ENCODE data around the gene TCF12. TPM values are rescaled to one million over a fixed set of nuclear protein-coding genes. Genes with fewer than 3 reads are reported as not detected.
A peak's percentile ranks its signal among the peaks of the same experiment; 100 is the strongest.
"Not testable (repeated sequence)": the region's sequence is repeated elsewhere in the genome, so short reads cannot be mapped to it uniquely, and the experiment has no call there.

The TCF12 gene
- total RNA-seq, 1 experiment from 2014 or later, result 76.7 TPM

DNA sequence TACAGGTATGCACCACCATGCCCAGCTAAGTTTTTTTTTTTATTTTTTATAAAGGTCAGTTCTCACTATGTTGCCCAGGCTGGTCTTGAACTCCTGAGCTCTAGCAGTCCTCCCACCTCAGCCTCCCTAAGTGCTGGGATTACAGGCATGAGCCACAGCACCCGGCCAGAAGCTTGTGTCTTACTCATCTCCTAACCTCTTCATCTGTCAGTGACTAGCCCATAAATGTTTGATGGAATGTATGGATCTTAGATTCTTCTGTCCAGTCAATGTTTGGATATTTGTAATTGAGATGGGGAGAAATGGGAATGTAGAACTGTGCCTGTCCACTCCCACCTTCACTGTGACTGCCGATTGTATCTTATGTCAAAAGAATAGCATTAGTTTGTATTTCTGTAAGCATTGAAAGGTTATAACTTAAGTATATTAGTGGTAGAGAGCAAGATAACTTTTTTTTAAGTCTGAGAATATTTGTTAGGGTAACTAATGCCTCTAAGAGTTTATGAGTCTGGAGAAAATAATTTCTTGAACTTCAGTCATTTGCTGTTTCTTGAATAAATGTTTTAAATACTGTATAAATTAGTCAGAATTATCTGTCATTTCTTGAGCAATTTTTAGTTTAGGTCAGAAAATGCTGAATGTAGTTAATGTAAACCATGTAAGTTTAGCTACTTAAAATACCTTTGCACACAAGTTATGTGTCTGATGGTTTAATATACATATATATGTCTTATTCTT is 242.5 kb downstream of the TCF12 start:
- Histone ChIP-seq H3K9ac (ENCODE audit: extremely low read depth, insufficient read length, low read length) (no peak overlapping the region), H3K27me3 (ENCODE audit: insufficient read depth, low read length) (no peaks in the 10 kb centered on the region), H3T11ph (ENCODE audit: low read length) (no peak overlapping the region), H3K14ac (ENCODE audit: insufficient read depth, low read length) (no peak overlapping the region), H2AFZ (ENCODE audit: low read length) (no peak overlapping the region), H3K9me3 (ENCODE audit: control insufficient read depth, low read depth, low read length) (no peaks in the 10 kb centered on the region), H2BK120ac (ENCODE audit: low read depth, low read length, poor library complexity, severe bottlenecking) (no peak overlapping the region), H2BK5ac (ENCODE audit: insufficient read length, low read length) (no peak overlapping the region), H3K18ac (ENCODE audit: insufficient read length, low read depth, low read length) (no peak overlapping the region), H3K4me2 (ENCODE audit: insufficient read depth, insufficient read length, low read length) (no peak overlapping the region), H3K23ac (ENCODE audit: insufficient read length, low read depth, low read length) (no peak overlapping the region), H3K4me1 (ENCODE audit: insufficient read depth, low read length) (no peaks in the 10 kb centered on the region), H3K56ac (ENCODE audit: insufficient read length, low read depth, low read length) (no peak overlapping the region), H2BK20ac (ENCODE audit: low read depth, low read length, poor library complexity, severe bottlenecking) (no peak overlapping the region), H3K23me2 (ENCODE audit: insufficient read length, low read depth, low read length, poor library complexity, severe bottlenecking) (no peaks in the 10 kb centered on the region), H4K8ac (replicated peaks; ENCODE audit: insufficient read length, low read depth, low read length) (no peak overlapping the region), H3K79me1 (ENCODE audit: insufficient read depth, low read depth, low read length, poor library complexity, severe bottlenecking) (no peaks in the 10 kb centered on the region), H4K20me1 (ENCODE audit: control insufficient read depth, insufficient read depth, insufficient read length) (no peaks in the 10 kb centered on the region), H2BK15ac (ENCODE audit: low read depth, low read length) (no peak overlapping the region), H2BK12ac (ENCODE audit: insufficient read length, low read depth, low read length) (no peak overlapping the region), H4K91ac (ENCODE audit: insufficient read length, low read depth, low read length) (no peak overlapping the region), H3K27ac (ENCODE audit: insufficient read length, low read depth, low read length) (no peak overlapping the region), H4K5ac (ENCODE audit: insufficient read length, low read depth, low read length) (no peak overlapping the region), H2AK5ac (ENCODE audit: insufficient read length, low read length) (no peak overlapping the region), H3K79me2 (ENCODE audit: insufficient read depth, low read length) (no peaks in the 10 kb centered on the region), H3K4ac (ENCODE audit: low read depth, low read length) (no peak overlapping the region)
- DNase-seq, result no peak
- H3K4me3 Mint-ChIP-seq, result no peak overlapping the region
- no peaks in the 10 kb centered on the region for H3K36me3 Mint-ChIP-seq (ENCODE audit: insufficient read depth in 1 of 3, low read depth in 3 of 3)
- WGBS (ENCODE audit: extremely low coverage, insufficient read length, low lambda C conversion rate), result no CpG with 5 or more reads among the region's 2 CpGs
- H3K27me3 Mint-ChIP-seq (ENCODE audit: low read depth), result no peaks in the 10 kb centered on the region
- H3K4me1 Mint-ChIP-seq, result peaks cover 24 to 27% of the 10 kb centered on the region in 2 experiments
- H3K27ac Mint-ChIP-seq, result no peak overlapping the region
- H3K9me3 Mint-ChIP-seq, result no peaks in the 10 kb centered on the region
- TF ChIP-seq, protein P1, sequence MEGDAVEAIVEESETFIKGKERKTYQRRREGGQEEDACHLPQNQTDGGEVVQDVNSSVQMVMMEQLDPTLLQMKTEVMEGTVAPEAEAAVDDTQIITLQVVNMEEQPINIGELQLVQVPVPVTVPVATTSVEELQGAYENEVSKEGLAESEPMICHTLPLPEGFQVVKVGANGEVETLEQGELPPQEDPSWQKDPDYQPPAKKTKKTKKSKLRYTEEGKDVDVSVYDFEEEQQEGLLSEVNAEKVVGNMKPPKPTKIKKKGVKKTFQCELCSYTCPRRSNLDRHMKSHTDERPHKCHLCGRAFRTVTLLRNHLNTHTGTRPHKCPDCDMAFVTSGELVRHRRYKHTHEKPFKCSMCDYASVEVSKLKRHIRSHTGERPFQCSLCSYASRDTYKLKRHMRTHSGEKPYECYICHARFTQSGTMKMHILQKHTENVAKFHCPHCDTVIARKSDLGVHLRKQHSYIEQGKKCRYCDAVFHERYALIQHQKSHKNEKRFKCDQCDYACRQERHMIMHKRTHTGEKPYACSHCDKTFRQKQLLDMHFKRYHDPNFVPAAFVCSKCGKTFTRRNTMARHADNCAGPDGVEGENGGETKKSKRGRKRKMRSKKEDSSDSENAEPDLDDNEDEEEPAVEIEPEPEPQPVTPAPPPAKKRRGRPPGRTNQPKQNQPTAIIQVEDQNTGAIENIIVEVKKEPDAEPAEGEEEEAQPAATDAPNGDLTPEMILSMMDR (conservative IDR thresholded peaks at IDR 0.05), result no peak

DNA sequence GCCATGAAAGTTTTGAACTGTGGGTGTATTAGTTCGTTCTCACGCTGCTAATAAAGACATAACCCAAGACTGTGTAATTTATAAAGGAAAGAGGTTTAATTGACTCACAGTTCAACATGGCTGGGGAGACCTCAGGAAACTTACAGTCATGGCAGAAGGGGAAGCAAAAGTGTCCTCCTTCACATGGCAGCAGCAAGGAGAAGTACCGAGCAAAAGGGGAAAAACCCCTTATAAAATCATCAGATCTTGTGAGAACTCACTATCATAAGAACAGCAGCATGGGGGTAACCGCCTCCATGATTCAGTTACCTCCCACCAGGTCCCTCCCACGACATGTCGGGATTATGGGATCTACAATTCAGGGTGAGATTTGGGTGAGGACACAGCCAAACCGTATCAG is 245.8 kb downstream of the TCF12 start:
- H2AFZ ChIP-seq (ENCODE audit: low read length); H3K79me1 ChIP-seq (ENCODE audit: insufficient read depth, low read depth, low read length, poor library complexity, severe bottlenecking); H2BK20ac ChIP-seq (ENCODE audit: low read depth, low read length, poor library complexity, severe bottlenecking); H4K8ac ChIP-seq (replicated peaks; ENCODE audit: insufficient read length, low read depth, low read length); H4K20me1 ChIP-seq (ENCODE audit: control insufficient read depth, insufficient read depth, insufficient read length); H3K23me2 ChIP-seq (ENCODE audit: insufficient read length, low read depth, low read length, poor library complexity, severe bottlenecking); H2BK12ac ChIP-seq (ENCODE audit: insufficient read length, low read depth, low read length); H3K4ac ChIP-seq (ENCODE audit: low read depth, low read length); H3K27me3 Mint-ChIP-seq (ENCODE audit: low read depth); H3K23ac ChIP-seq (ENCODE audit: insufficient read length, low read depth, low read length); H4K91ac ChIP-seq (ENCODE audit: insufficient read length, low read depth, low read length); H3T11ph ChIP-seq (ENCODE audit: low read length); H3K27ac ChIP-seq (ENCODE audit: insufficient read length, low read depth, low read length); H3K27me3 ChIP-seq (ENCODE audit: insufficient read depth, low read length); H3K9me3 Mint-ChIP-seq; H4K5ac ChIP-seq (ENCODE audit: insufficient read length, low read depth, low read length); H3K4me1 ChIP-seq (ENCODE audit: insufficient read depth, low read length); H3K9me3 ChIP-seq (ENCODE audit: control insufficient read depth, low read depth, low read length); H3K9ac ChIP-seq (ENCODE audit: extremely low read depth, insufficient read length, low read length); H3K4me2 ChIP-seq (ENCODE audit: insufficient read depth, insufficient read length, low read length); H3K56ac ChIP-seq (ENCODE audit: insufficient read length, low read depth, low read length); H2BK5ac ChIP-seq (ENCODE audit: insufficient read length, low read length); H3K4me3 Mint-ChIP-seq; H2BK120ac ChIP-seq (ENCODE audit: low read depth, low read length, poor library complexity, severe bottlenecking); H3K79me2 ChIP-seq (ENCODE audit: insufficient read depth, low read length); H3K18ac ChIP-seq (ENCODE audit: insufficient read length, low read depth, low read length); H3K14ac ChIP-seq (ENCODE audit: insufficient read depth, low read length); DNase-seq; H3K36me3 Mint-ChIP-seq (ENCODE audit: insufficient read depth in 1 of 3, low read depth in 3 of 3); H2BK15ac ChIP-seq (ENCODE audit: low read depth, low read length); H2AK5ac ChIP-seq (ENCODE audit: insufficient read length, low read length): not testable (repeated sequence)
- peak overlapping the region; percentile 19 to 66 (median 53); a peak in 3 of 7 replicates for H3K27ac Mint-ChIP-seq
- WGBS (ENCODE audit: extremely low coverage, insufficient read length, low lambda C conversion rate), result no CpG with 5 or more reads among the region's 7 CpGs
- H3K4me1 Mint-ChIP-seq, result peaks cover 13% of the 10 kb centered on the region in 2 experiments

Measured in H9 (cell line).